ENCODE results near the gene NUP98. TPM values are rescaled to one million over a fixed set of nuclear protein-coding genes. Genes with fewer than 3 reads are reported as not detected.
"Not testable (repeated sequence)": the region's sequence is repeated elsewhere in the genome, so short reads cannot be mapped to it uniquely, and the experiment has no call there.

Gene NUP98
- total RNA-seq, 1 donor from 2014 or later, result 40.4 TPM

GRCh38 chr11:3807909-3808860 lies 10.8 kb upstream of the NUP98 start, which contains the start of gene PGAP2:
Gene PGAP2, plus strand, starts transcription at chr11:3808560. Its CDS starts 2,700 bp downstream, at chr11:3811260.
- DNase-seq (ENCODE audit: missing footprints) (peak; percentile 89), ATAC-seq (peak; percentile 69)
- intact Hi-C loops (cut with DNase I), result no loop called here

GRCh38 chr11:3803726-3804495 lies 6.6 kb upstream of the NUP98 start:
- DNase-seq (ENCODE audit: missing footprints) (no peak), ATAC-seq (no peak)
- intact Hi-C loops (cut with DNase I), result no loop called here

GRCh38 chr11:3802011-3802790 lies 4.8 kb upstream of the NUP98 start:
- ATAC-seq, result no peak
- intact Hi-C loops (cut with DNase I), result no loop called here
- DNase-seq (ENCODE audit: missing footprints), result no peak

GRCh38 chr11:3799873-3800272 lies 2.5 kb upstream of the NUP98 start:
- ATAC-seq (no peak), DNase-seq (ENCODE audit: missing footprints) (no peak)
- intact Hi-C loops (cut with DNase I), result loop anchor here (5.0 kb wide), 1 partner anchor 292 kb away; the partner anchor contains the start of gene RRM1

GRCh38 chr11:3799143-3799542 lies 1.8 kb upstream of the NUP98 start:
- ATAC-seq (no peak), DNase-seq (ENCODE audit: missing footprints) (no peak)
- intact Hi-C loops (cut with DNase I), result loop anchor here (5.0 kb wide), 1 partner anchor 293 kb away; the partner anchor contains the start of gene RRM1

GRCh38 chr11:3796801-3797328 lies 489 bp downstream of the NUP98 start:
- intact Hi-C loops (cut with DNase I), result loop anchor here (1.0 to 5.0 kb wide), 2 partner anchors 44 to 295 kb away; partner anchors contain the start of gene RRM1
- peak; percentile 30 for ATAC-seq
- DNase-seq (ENCODE audit: missing footprints), result peak; percentile 79

GRCh38 chr11:3796346-3796745 lies 1.0 kb downstream of the NUP98 start:
- no peak for DNase-seq (ENCODE audit: missing footprints)
- intact Hi-C loops (cut with DNase I), result loop anchor here (5.0 kb wide), 1 partner anchor 296 kb away; the partner anchor contains the start of gene RRM1
- ATAC-seq, result no peak

GRCh38 chr11:3796002-3796311 lies 1.4 kb downstream of the NUP98 start:
- no peak for DNase-seq (ENCODE audit: missing footprints)
- intact Hi-C loops (cut with DNase I), result loop anchor here (5.0 kb wide), 1 partner anchor 296 kb away; the partner anchor contains the start of gene RRM1
- ATAC-seq, result no peak

GRCh38 chr11:3795131-3796001 lies 2.0 kb downstream of the NUP98 start:
- no peak for ATAC-seq
- intact Hi-C loops (cut with DNase I), result loop anchor here (5.0 kb wide), 1 partner anchor 297 kb away; the partner anchor contains the start of gene RRM1
- DNase-seq (ENCODE audit: missing footprints), result no peak

- intact Hi-C loops (cut with DNase I); ATAC-seq; DNase-seq (ENCODE audit: missing footprints): not testable (repeated sequence)
These were observed 3.0 kb downstream of the NUP98 start for GRCh38 chr11:3794387-3794786.

- ATAC-seq (no peak), DNase-seq (ENCODE audit: missing footprints) (no peak)
- intact Hi-C loops (cut with DNase I), result no loop called here
These were observed 10.4 kb downstream of the NUP98 start for GRCh38 chr11:3786781-3787428.

- intact Hi-C loops (cut with DNase I), result no loop called here
- no peak for DNase-seq (ENCODE audit: missing footprints)
- ATAC-seq, result no peak
These were observed 13.7 kb downstream of the NUP98 start for GRCh38 chr11:3783611-3784010.

GRCh38 chr11:3782963-3783362 lies 14.4 kb downstream of the NUP98 start:
- intact Hi-C loops (cut with DNase I), result no loop called here
- no peak for DNase-seq (ENCODE audit: missing footprints)
- ATAC-seq, result no peak

- ATAC-seq, result no peak
- no peak for DNase-seq (ENCODE audit: missing footprints)
- intact Hi-C loops (cut with DNase I), result no loop called here
These were observed 15.9 kb downstream of the NUP98 start for GRCh38 chr11:3781423-3781822.

GRCh38 chr11:3775736-3776406 lies 21.5 kb downstream of the NUP98 start:
- no peak for ATAC-seq
- intact Hi-C loops (cut with DNase I), result no loop called here
- no peak for DNase-seq (ENCODE audit: missing footprints)

- ATAC-seq, result no peak
- no peak for DNase-seq (ENCODE audit: missing footprints)
- intact Hi-C loops (cut with DNase I), result no loop called here
These were observed 24.2 kb downstream of the NUP98 start for GRCh38 chr11:3773180-3773579.

All from Right ventricle myocardium inferior (tissue), 1 donor.